GM19035 (cell line): ENCODE data around the gene FOXN1.
"Not testable (repeated sequence)": the region's sequence is repeated elsewhere in the genome, so short reads cannot be mapped to it uniquely, and the experiment has no call there.

ENCODE experiments used
- ATAC-seq: cut with Tn5 transposase; IDR thresholded peaks from one replicate; pipeline ENCODE4 v1.9.1; 2021; ENCODE audit not compliant: unreplicated experiment

Gene FOXN1

GRCh38 chr17:28505986-28506665, at the start of gene FOXN1:
Gene FOXN1, plus strand, starts transcription at chr17:28506348. Its CDS starts 17,622 bp downstream, at chr17:28523970.
- ATAC-seq: no peak

- no peak for ATAC-seq
Observed at GRCh38 chr17:28457890-28458289, 48.3 kb upstream of the FOXN1 start.

- ATAC-seq: not testable (repeated sequence)
Observed at GRCh38 chr17:28458881-28459280, 47.3 kb upstream of the FOXN1 start.

- ATAC-seq: no peak
Observed at GRCh38 chr17:28460901-28461300, 45.2 kb upstream of the FOXN1 start.

- no peak for ATAC-seq
Observed at GRCh38 chr17:28466001-28466400, 40.1 kb upstream of the FOXN1 start.

GRCh38 chr17:28466521-28467048, 39.6 kb upstream of the FOXN1 start:
- ATAC-seq: no peak

- no peak for ATAC-seq
Observed at GRCh38 chr17:28467456-28468025, 38.6 kb upstream of the FOXN1 start.

- not testable (repeated sequence) for ATAC-seq
Observed at GRCh38 chr17:28468033-28468735, 38.0 kb upstream of the FOXN1 start.

- no peak for ATAC-seq
Observed at GRCh38 chr17:28468781-28469180, 37.4 kb upstream of the FOXN1 start.

GRCh38 chr17:28469376-28469775, 36.8 kb upstream of the FOXN1 start:
- no peak for ATAC-seq

- ATAC-seq: no peak
Observed at GRCh38 chr17:28470266-28470913, 35.8 kb upstream of the FOXN1 start.

- ATAC-seq: no peak
Observed at GRCh38 chr17:28470914-28471366, 35.2 kb upstream of the FOXN1 start.

GRCh38 chr17:28471531-28472342, 34.4 kb upstream of the FOXN1 start:
- ATAC-seq: no peak

GRCh38 chr17:28472871-28473497, 33.2 kb upstream of the FOXN1 start:
- no peak for ATAC-seq

GRCh38 chr17:28473542-28473941, 32.6 kb upstream of the FOXN1 start, which contains the start of gene SLC13A2:
Gene SLC13A2, plus strand, starts transcription at chr17:28473644. Its CDS starts 69 bp downstream, at chr17:28473713.
- no peak for ATAC-seq

GRCh38 chr17:28474111-28474531, 32.0 kb upstream of the FOXN1 start:
- ATAC-seq: no peak

- no peak for ATAC-seq
Observed at GRCh38 chr17:28475151-28475900, 30.8 kb upstream of the FOXN1 start.

GRCh38 chr17:28476076-28476865, 29.9 kb upstream of the FOXN1 start:
- ATAC-seq: no peak
